K562 (cell line): ENCODE data around the gene SETD4. TPM values are rescaled to one million over a fixed set of nuclear protein-coding genes. Genes with fewer than 3 reads are reported as not detected.

Experiments used
- ATAC-seq: fragments of 200-7000 bp; cut with Tn5 transposase; 3 replicates; pipeline ENCODE4 v1.9.1; 2020; ENCODE audit warnings: moderate library complexity
- BruUV-seq: library from RNA; stranded (reverse); fragments of 400-500 nt; replicated peaks from 2 replicates; lab custom pipeline; 2021; lab: Mats Ljungman, UMichigan
- CTCF ChIA-PET: fragments of 300-600 bp; formaldehyde crosslinking; extraction: SDS; loops from one replicate; lab custom pipeline; 2021; ENCODE audit warnings: low intra/inter-chr PET ratio; lab: Yijun Ruan, JAX
- POLR2A ChIA-PET: fragments of 300-600, 350-650 bp; sonication (Branson Sonifier 250); formaldehyde crosslinking; extraction: SDS; loops from one replicate; lab custom pipeline; 2021; ENCODE audit warnings: antibody characterized with exemption, inconsistent platforms; lab: Yijun Ruan, JAX
- DNase-seq, 4 experiments: peaks; one replicate each; pipeline versions ENCODE4 v3.0.0 to v3.0.0-alpha.2; 2011 to 2018; ENCODE audit warnings: low spot score in 3 of 4, mixed read lengths in 3 of 4; ENCODE audit errors: extremely low read depth in 1 of 4
- FAIRE-seq: peaks from 2 replicates; lab custom pipeline; 2011; peaks lifted over from hg19 to GRCh38; lab: Jason Lieb, UNC
- H2AFZ ChIP-seq: 2 replicates; pipeline ENCODE4 v1.6.0; 2011; ENCODE audit warnings: low read depth, low read length, control low read depth, inconsistent platforms
- H3K27ac ChIP-seq: fragments of 200-600 bp; 3 replicates; pipeline ENCODE4 v1.8.0; 2011; ENCODE audit warnings: low read depth, mild to moderate bottlenecking, control low read depth, inconsistent platforms, low read length, moderate library complexity, mixed read lengths; ENCODE audit errors: extremely low read depth
- H3K27me3 ChIP-seq, 2 experiments: fragments of 300-600 bp in 1 of 2; 2 replicates in 1 of 2; 3 replicates in 1 of 2; pipeline versions ENCODE4 v1.6.0 to v1.8.0; 2011; ENCODE audit warnings: inconsistent platforms in 2 of 2, low read length in 2 of 2, mild to moderate bottlenecking in 1 of 2, mixed read lengths in 1 of 2, moderate library complexity in 1 of 2; ENCODE audit not compliant: control insufficient read depth in 2 of 2, insufficient read depth in 2 of 2
- H3K36me3 ChIP-seq: fragments of 300-600 bp; 3 replicates; pipeline ENCODE4 v1.8.0; 2011; ENCODE audit warnings: mild to moderate bottlenecking, low read length, inconsistent platforms; ENCODE audit not compliant: control insufficient read depth, insufficient read depth
- H3K4me1 ChIP-seq, 2 experiments: fragments of 200-600 bp in 1 of 2; replicated peaks in 1 of 2; 2 replicates in 1 of 2; 3 replicates in 1 of 2; pipeline versions ENCODE4 v1.5.1 to v1.8.0; 2011; ENCODE audit warnings: inconsistent platforms in 2 of 2, low read length in 2 of 2, mild to moderate bottlenecking in 1 of 2, mixed read lengths in 1 of 2, moderate library complexity in 1 of 2; ENCODE audit not compliant: control insufficient read depth in 2 of 2, insufficient read depth in 2 of 2
- H3K4me2 ChIP-seq: 2 replicates; pipeline ENCODE4 v1.6.1; 2011; ENCODE audit warnings: low read length, control low read depth, inconsistent platforms, mixed read lengths; ENCODE audit not compliant: insufficient read depth
- H3K4me3 ChIP-seq: fragments of 200-600 bp; sonication (generic), shearing (Covaris generic); 2 replicates; pipeline ENCODE4 v1.5.1; 2016; ENCODE audit warnings: control low read depth, inconsistent platforms
- H3K79me2 ChIP-seq: fragments of 200-600 bp; 3 replicates; pipeline ENCODE4 v1.8.0; 2011; ENCODE audit warnings: low read length, inconsistent platforms; ENCODE audit not compliant: control insufficient read depth, insufficient read depth
- H3K9ac ChIP-seq, 2 experiments: 2 replicates each; pipeline versions ENCODE4 v1.6.0 to v1.6.1; 2011; ENCODE audit warnings: low read depth in 2 of 2, low read length in 2 of 2, control low read depth in 1 of 2, inconsistent platforms in 1 of 2, mild to moderate bottlenecking in 1 of 2, mixed read lengths in 1 of 2; ENCODE audit not compliant: insufficient read depth in 1 of 2
- H3K9me1 ChIP-seq: one replicate; pipeline ENCODE4 v1.6.0; 2011; ENCODE audit warnings: inconsistent platforms, mild to moderate bottlenecking, low read length, moderate library complexity; ENCODE audit not compliant: control insufficient read depth, insufficient read depth
- H3K9me3 ChIP-seq: replicated peaks from 2 replicates; pipeline ENCODE4 v1.5.1; 2011; ENCODE audit warnings: low read depth, low read length, inconsistent platforms; ENCODE audit not compliant: control insufficient read depth, insufficient read depth
- H4K20me1 ChIP-seq: replicated peaks from 2 replicates; pipeline ENCODE4 v1.6.1; 2011; ENCODE audit warnings: low read length, inconsistent platforms, mixed read lengths; ENCODE audit not compliant: control insufficient read depth, insufficient read depth
- ARID1B ChIP-seq: fragments of 450-650 bp; IDR thresholded peaks from 2 replicates; pipeline ENCODE4 v1.6.1; 2016; ENCODE audit warnings: antibody characterized with exemption, mild to moderate bottlenecking, inconsistent platforms
- ASH1L ChIP-seq: fragments of 450-650 bp; IDR thresholded peaks from 2 replicates; pipeline ENCODE4 v1.6.1; 2018; ENCODE audit warnings: borderline replicate concordance, mild to moderate bottlenecking, low read depth; ENCODE audit not compliant: partially characterized antibody
- CBFA2T3 ChIP-seq: fragments of 450-650 bp; IDR thresholded peaks from 2 replicates; pipeline ENCODE4 v1.6.1; 2017
- DPF2 ChIP-seq: fragments of 450-650 bp; IDR thresholded peaks from 2 replicates; pipeline ENCODE4 v1.6.1; 2016
- FOXJ2 ChIP-seq: fragments of 200-800 bp; sonication (Bioruptor generic); IDR thresholded peaks from 2 replicates; pipeline ENCODE4 v1.6.1; 2016; ENCODE audit warnings: missing genetic modification characterization, missing compliant biosample characterization
- MEF2D ChIP-seq: conservative IDR thresholded peaks from 2 replicates; pipeline ENCODE4 v1.6.1; 2016; ENCODE audit warnings: low read depth, missing genetic modification characterization, missing compliant biosample characterization
- NCOR1 ChIP-seq: fragments of 450-650 bp; IDR thresholded peaks from 2 replicates; pipeline ENCODE4 v1.6.1; 2016; ENCODE audit warnings: mild to moderate bottlenecking, moderate library complexity
- RCOR1 ChIP-seq, 2 experiments: IDR thresholded peaks; 2 replicates each; pipeline ENCODE4 v1.6.1; 2012; ENCODE audit warnings: low read depth in 2 of 2, low read length in 2 of 2, borderline replicate concordance in 1 of 2, improper control_type of control experiment in 1 of 2
- SMAD4 ChIP-seq: fragments of 250-450 bp; sonication (Bioruptor Pico); conservative IDR thresholded peaks from 2 replicates; pipeline ENCODE4 v1.8.0; 2021; ENCODE audit warnings: inconsistent platforms, mild to moderate bottlenecking, moderate library complexity
- SMARCA4 ChIP-seq: fragments of 450-650 bp; IDR thresholded peaks from 2 replicates; pipeline ENCODE4 v1.6.1; 2016
- THRAP3 ChIP-seq: fragments of 450-650 bp; IDR thresholded peaks from 2 replicates; pipeline ENCODE4 v1.6.1; 2016; ENCODE audit warnings: mild to moderate bottlenecking, inconsistent platforms, borderline replicate concordance
- ZKSCAN3 ChIP-seq: fragments of 250-450 bp; sonication (Bioruptor Pico); IDR thresholded peaks from 2 replicates; pipeline ENCODE4 v1.4.0; 2020
- WGBS: fragments of 100-300 bp; shearing (Covaris generic); methylation state at CpG from one replicate; pipeline ENCODE4 v1.1.6; 2016; ENCODE audit warnings: low coverage, mixed read lengths; ENCODE audit not compliant: insufficient coverage; ENCODE audit errors: missing lambda C conversion rate; 5-methylcytosine and 5-hydroxymethylcytosine counted together
- in situ Hi-C: fragments of 300-500 bp; cut with MboI; formaldehyde crosslinking; loops from 4 replicates; pipeline ENCODE4 v1.15.0; 2018; ENCODE audit warnings: inconsistent platforms, mixed read lengths
- intact Hi-C: fragments of 100-400 bp; cut with micrococcal nuclease; formaldehyde crosslinking; loops from 2 replicates; pipeline ENCODE4 v1.14.2; 2022
- polyA plus RNA-seq, 8 experiments: library from polyadenylated mRNA; depleted of rRNA in 4 of 8; stranded (reverse) in 5 of 8; unstranded in 3 of 8; fragments of >200 nt; fragmentation: Nextera tagmentation in 2 of 8; fragmentation: Illumina TruSeq in 1 of 8; extraction: Ambion mirVana in 2 of 8; extraction: Trizol in 1 of 8; gene quantifications; 2 replicates each; pipeline versions ENCODE4 v1.2.1 to v1.2.3, GENCODE V29; 2011 to 2014; ENCODE audit warnings: inconsistent platforms in 1 of 8, missing spikeins in 1 of 8
- total RNA-seq, 7 experiments: library from RNA; depleted of rRNA in 6 of 7; stranded (reverse); fragments of >200 nt in 6 of 7; fragmentation: Illumina TruSeq in 2 of 7; extraction: Trizol in 2 of 7; gene quantifications; 2 replicates each; pipeline versions ENCODE4 v1.2.1 to v1.2.3, GENCODE V29; 2011 to 2021; ENCODE audit warnings: low replicate concordance in 1 of 7
- TF ChIP-seq, protein P1 (sequence below): IDR thresholded peaks from 2 replicates; pipeline ENCODE4 v1.6.1; 2016; ENCODE audit warnings: missing genetic modification characterization, missing compliant biosample characterization
- TF ChIP-seq, protein P2 (sequence below): fragments of 200-800 bp; sonication (Bioruptor generic); IDR thresholded peaks from 2 replicates; pipeline ENCODE4 v1.6.1; 2017; ENCODE audit warnings: missing genetic modification characterization, missing compliant biosample characterization
- TF ChIP-seq, protein P3 (sequence below), 2 experiments: fragments of 450-650 bp; conservative IDR thresholded peaks; 2 replicates each; pipeline ENCODE4 v1.6.1; 2017; ENCODE audit warnings: mild to moderate bottlenecking in 2 of 2, moderate library complexity in 2 of 2

The SETD4 gene
- total and polyA plus RNA-seq, 9 of the 15 experiments (the other 6 are each of a cell fraction or from before 2014, with no cell fraction given), result 16.1 to 51.3 (median 25.7) TPM

DNA sequence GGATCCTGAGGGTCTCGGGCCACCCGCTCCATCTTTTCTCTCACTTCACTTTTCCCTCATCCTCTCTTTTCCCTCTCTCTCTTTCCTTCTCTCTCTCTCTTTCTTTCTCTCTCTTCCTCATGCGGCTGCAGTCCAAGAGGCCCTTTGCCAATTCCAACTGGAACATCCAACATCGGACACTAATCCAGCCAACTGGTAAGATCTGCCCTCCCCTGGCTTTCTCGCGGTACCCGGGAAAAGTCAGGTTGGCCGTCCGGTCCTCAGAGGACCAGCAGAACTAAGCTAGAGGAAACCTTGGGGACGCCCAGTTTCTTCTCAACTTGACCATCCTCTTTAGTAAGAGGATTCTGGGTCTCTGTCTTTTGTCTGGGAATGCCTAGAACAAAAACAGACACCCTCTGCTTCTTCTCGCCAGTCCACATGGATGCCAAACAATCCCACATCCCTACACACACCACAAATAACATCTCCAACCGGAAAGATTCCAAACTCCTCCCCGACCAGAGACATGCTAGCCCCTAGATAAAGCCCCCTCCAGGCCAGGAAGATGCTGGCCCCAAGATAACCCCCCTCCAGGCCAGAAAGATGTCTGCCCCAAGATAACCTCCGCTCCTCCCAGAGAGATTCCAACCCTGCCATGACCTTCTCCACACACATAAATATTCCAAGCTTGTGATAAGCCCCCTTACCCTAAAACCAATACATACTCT is 3.2 kb upstream of the SETD4 start:
- no TSS peak for BruUV-seq
- CTCF ChIA-PET, result no interaction called here
- 55% methylated on average over 12 of the region's 14 CpGs for WGBS

More for the DNA sequence above, 3.2 kb upstream of the SETD4 start:
- no peak overlapping the region for H3K4me3 ChIP-seq
- H3K27ac ChIP-seq, result no peak overlapping the region
- no peak overlapping the region for H3K9ac ChIP-seq
- no peaks in the 10 kb centered on the region for H3K27me3 ChIP-seq
- 0 out of 2 replicates have a peak overlapping the region, but pooled peaks have one; percentile 2 for H2AFZ ChIP-seq
- peaks cover 14% of the 10 kb centered on the region for H3K79me2 ChIP-seq
- in situ Hi-C loops, result no loop called here
- H3K9me3 ChIP-seq, result no peaks in the 10 kb centered on the region; the same call in 1 of the 2 replicates
- H3K9me1 ChIP-seq, result no peaks in the 10 kb centered on the region
- H4K20me1 ChIP-seq, result no peaks in the 10 kb centered on the region
- intact Hi-C loops, result loop anchor here (5.0 kb wide), 1 partner anchor 49 kb away; no protein-coding TSS in a partner anchor
- peaks cover 16 to 18% of the 10 kb centered on the region in 2 experiments; a peak in 4 of 5 replicates for H3K4me1 ChIP-seq
- DNase-seq (no peak), ATAC-seq (no peak), FAIRE-seq (no peak)
- H3K4me2 ChIP-seq, result no peak overlapping the region
- TF ChIP-seq ZKSCAN3 (CRISPR knock-in tag), result no peak
- no peak for TF ChIP-seq ASH1L
- TF ChIP-seq, protein P1, sequence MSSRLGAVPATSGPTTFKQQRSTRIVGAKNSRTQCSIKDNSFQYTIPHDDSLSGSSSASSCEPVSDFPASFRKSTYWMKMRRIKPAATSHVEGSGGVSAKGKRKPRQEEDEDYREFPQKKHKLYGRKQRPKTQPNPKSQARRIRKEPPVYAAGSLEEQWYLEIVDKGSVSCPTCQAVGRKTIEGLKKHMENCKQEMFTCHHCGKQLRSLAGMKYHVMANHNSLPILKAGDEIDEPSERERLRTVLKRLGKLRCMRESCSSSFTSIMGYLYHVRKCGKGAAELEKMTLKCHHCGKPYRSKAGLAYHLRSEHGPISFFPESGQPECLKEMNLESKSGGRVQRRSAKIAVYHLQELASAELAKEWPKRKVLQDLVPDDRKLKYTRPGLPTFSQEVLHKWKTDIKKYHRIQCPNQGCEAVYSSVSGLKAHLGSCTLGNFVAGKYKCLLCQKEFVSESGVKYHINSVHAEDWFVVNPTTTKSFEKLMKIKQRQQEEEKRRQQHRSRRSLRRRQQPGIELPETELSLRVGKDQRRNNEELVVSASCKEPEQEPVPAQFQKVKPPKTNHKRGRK (tag), result peak; percentile 46; the same call in 1 of the 2 replicates
- TF ChIP-seq MEF2D (tag), result peak; percentile 44; the same call in 1 of the 2 replicates
- peak; percentile 59; the same call in 1 of the 2 replicates for TF ChIP-seq CBFA2T3
- peak; percentile 23; the same call in 1 of the 2 replicates for TF ChIP-seq NCOR1
- TF ChIP-seq, protein P2, sequence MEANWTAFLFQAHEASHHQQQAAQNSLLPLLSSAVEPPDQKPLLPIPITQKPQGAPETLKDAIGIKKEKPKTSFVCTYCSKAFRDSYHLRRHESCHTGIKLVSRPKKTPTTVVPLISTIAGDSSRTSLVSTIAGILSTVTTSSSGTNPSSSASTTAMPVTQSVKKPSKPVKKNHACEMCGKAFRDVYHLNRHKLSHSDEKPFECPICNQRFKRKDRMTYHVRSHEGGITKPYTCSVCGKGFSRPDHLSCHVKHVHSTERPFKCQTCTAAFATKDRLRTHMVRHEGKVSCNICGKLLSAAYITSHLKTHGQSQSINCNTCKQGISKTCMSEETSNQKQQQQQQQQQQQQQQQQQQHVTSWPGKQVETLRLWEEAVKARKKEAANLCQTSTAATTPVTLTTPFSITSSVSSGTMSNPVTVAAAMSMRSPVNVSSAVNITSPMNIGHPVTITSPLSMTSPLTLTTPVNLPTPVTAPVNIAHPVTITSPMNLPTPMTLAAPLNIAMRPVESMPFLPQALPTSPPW (CRISPR knock-in tag), result peak; percentile 24; the same call in 1 of the 2 replicates
- TF ChIP-seq, protein P3, sequence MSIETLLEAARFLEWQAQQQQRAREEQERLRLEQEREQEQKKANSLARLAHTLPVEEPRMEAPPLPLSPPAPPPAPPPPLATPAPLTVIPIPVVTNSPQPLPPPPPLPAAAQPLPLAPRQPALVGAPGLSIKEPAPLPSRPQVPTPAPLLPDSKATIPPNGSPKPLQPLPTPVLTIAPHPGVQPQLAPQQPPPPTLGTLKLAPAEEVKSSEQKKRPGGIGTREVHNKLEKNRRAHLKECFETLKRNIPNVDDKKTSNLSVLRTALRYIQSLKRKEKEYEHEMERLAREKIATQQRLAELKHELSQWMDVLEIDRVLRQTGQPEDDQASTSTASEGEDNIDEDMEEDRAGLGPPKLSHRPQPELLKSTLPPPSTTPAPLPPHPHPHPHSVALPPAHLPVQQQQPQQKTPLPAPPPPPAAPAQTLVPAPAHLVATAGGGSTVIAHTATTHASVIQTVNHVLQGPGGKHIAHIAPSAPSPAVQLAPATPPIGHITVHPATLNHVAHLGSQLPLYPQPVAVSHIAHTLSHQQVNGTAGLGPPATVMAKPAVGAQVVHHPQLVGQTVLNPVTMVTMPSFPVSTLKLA (conservative IDR thresholded peaks at IDR 0.05), result 0 out of 4 replicates have a peak, but pooled peaks of 1 of the 2 experiments have one; percentile 2
- TF ChIP-seq DPF2, result peak; percentile 44; the same call in 1 of the 2 replicates
- peak; percentile 45; the same call in 1 of the 2 replicates for TF ChIP-seq SMARCA4
- 0 out of 2 replicates have a peak, but pooled peaks have one; percentile 18 for TF ChIP-seq SMAD4 (CRISPR knock-in tag)
- peak in 1 of 2 experiments; percentile 10; a peak in 1 of 4 replicates for TF ChIP-seq RCOR1 (IDR thresholded peaks at IDR 0.05; ENCODE audit: borderline replicate concordance in 1 of 2, low read depth in 2 of 2, low read length in 2 of 2)
- TF ChIP-seq ARID1B, result peak; percentile 50
- TF ChIP-seq THRAP3, result no peak
- TF ChIP-seq FOXJ2, result 0 out of 2 replicates have a peak, but pooled peaks have one; percentile 39
- POLR2A ChIA-PET, result no interaction called here
- H3K36me3 ChIP-seq, result peaks cover 5% of the 10 kb centered on the region; the same call in 1 of the 3 replicates
